Kasumi-1 (cell line): ENCODE data around the gene KLHDC7A.

Experiments used
- DNase-seq, 2 experiments: peaks; one replicate each; lab custom pipeline; 2025; lab: John Stamatoyannopoulos, UW

The KLHDC7A gene

GRCh38 chr1:18508084-18508483, 27.4 kb downstream of the KLHDC7A start:
- no peak for DNase-seq

- no peak for DNase-seq
Measured at GRCh38 chr1:18511149-18511873, 30.6 kb downstream of the KLHDC7A start.

DNA sequence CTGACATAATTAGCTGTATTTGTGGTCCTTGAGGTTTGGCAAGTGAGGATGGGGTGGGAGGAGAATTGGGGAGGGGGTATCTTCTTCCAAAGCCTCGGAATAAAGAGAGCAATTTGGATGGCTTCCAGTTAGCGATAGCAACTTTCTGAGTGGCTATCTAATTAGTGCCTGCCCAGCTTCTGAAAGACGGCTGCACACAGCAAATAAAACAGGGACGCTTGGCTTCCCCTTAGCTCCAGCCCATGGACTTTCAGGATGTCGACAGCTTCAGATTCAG, 31.1 kb downstream of the KLHDC7A start:
- DNase-seq = no peak

- DNase-seq = no peak
Measured at GRCh38 chr1:18512883-18513282, 32.2 kb downstream of the KLHDC7A start.

DNA sequence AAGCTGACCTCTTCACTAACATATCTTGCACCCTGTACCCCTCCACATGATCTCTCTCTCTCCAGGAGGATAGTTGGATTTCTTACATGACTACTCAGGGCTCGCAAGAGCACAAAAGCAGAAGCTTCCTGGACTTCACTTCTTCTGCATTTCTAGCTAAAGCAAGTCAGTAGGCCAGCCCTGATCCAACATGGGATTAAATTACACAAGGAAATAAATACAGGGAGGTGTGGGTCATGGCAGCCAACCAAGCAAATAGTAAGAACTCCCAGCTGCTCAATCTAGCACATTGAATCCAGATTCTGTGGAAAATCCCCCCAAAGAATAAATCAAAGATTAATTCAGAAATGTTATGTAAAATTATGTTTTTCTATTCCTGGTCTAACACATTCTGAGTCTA, 33.3 kb downstream of the KLHDC7A start:
- DNase-seq = no peak

DNA sequence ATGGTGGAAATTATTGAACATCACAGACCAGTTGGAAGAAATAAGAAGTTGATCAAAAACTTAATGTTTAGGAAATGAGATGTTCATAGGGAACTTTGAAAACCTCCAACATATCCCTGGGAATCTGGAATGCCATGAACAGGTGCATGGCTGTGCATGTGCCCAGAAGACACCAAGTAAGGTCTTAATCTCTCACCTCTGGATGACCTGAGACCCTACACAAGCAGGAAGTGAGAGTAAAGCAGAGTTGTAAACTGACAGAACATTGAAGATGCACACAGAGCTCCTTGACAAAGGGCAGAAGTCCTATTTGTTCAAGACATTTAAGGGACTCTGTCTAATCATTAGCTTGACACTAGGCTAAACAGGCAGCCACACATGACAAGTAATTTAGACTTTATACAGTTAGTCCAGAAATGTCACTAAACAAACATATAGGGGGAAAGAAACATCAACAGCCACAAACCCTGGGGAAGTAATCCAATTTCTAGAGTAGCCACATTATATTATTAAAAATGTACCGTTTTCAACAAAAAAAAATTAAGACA, 34.5 kb downstream of the KLHDC7A start:
- DNase-seq = no peak

GRCh38 chr1:18516473-18516872, 35.7 kb downstream of the KLHDC7A start:
- DNase-seq = no peak

- DNase-seq = no peak
Measured at GRCh38 chr1:18526436-18527275, 45.9 kb downstream of the KLHDC7A start.

- no peak for DNase-seq
Measured at GRCh38 chr1:18527514-18527913, 46.8 kb downstream of the KLHDC7A start.

DNA sequence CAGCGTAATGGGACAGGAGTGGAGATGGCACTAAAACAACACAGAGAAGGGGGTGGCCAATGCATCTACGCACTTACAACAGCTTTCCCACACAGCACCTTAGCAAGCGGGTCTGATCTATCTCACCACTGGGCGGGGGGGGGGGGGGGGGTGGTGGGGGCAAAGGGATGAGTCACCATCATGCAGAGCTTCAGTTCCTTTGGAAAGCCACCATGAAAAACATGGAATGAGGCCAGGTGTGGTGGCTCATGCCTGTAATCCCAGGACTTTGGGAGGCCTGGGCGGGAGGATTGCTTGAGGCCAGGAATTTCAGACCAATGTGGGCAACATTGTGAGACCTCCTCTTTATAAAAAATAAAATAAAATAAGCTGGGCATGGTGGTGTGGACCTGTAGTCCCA, 47.2 kb downstream of the KLHDC7A start:
- no peak for DNase-seq

GRCh38 chr1:18528616-18529015, 47.9 kb downstream of the KLHDC7A start:
- no peak for DNase-seq

DNA sequence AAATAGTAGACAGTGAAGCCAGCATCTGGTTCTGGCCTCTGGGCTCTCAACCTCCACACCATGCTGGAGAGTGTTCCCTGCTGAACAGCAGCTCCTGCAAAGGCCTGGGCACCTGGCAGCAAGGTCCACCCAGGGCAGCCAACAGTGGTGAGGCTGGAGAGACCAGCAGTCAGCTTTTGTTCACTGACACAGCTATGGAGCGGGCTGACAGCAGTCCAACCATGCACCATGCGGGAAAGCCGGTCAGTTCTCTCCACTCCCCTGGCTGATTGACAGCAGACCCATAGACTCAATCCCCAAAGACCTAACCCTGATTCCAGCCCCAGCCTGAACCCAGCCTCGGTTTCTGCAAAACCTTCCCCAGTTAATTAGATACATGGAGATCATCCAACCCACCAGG, 49.0 kb downstream of the KLHDC7A start:
- no peak for DNase-seq

GRCh38 chr1:18530587-18531502, 50.1 kb downstream of the KLHDC7A start:
- DNase-seq = no peak

GRCh38 chr1:18531503-18531845, 50.7 kb downstream of the KLHDC7A start:
- DNase-seq = no peak

- DNase-seq = no peak
Measured at GRCh38 chr1:18532390-18533170, 51.9 kb downstream of the KLHDC7A start.

DNA sequence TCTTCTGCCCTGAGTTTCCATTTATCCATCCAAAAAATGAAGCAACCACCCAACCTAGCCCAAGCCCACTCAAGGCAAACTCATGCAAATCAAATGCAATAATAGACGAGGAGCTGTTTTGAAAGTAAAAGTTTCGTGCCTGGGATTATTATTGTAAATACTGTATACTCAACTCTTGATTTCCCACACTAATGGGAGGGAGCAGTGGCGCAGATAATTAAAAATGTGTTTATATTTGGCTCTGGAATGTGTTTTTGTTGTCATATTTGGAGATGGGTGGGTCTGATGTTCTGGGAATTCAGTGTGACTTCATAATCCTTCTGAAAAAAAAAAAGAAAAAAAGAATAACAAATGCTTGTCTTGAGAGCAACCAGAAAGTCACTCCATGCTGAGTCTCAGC, 52.5 kb downstream of the KLHDC7A start:
- no peak for DNase-seq

DNA sequence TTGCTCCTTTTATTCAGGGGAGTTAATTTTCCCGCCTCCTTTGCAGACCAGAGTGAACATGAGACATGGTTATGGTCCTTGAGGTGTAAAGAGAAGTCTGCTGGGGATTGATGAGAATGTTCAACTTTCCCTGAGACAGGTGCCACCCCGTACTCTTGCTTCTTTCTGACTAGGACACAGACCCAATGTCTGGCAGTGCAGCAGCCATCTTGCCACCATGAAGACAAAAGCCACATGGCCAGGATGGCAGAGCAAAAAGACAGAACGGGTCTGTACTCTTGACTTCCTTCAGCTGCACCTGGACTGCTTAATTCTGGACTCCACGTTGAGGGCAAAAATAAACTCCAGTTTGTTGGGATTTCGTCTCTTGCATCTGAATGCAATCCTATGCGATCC, 54.1 kb downstream of the KLHDC7A start:
- no peak for DNase-seq
